ENCODE measurements around the gene RHBDL2.

GRCh38 chr1:38870996-38871395 lies 70.6 kb downstream of the RHBDL2 start:
- TF ChIP-seq ZBTB34 (CRISPR knock-in tag; IDR thresholded peaks at IDR 0.05), result no peak
- TF ChIP-seq BCL3 (CRISPR knock-in tag; IDR thresholded peaks at IDR 0.05), result no peak
- no peak for TF ChIP-seq BRCA1 (CRISPR knock-in tag; IDR thresholded peaks at IDR 0.05)
- TF ChIP-seq ASH2L (IDR thresholded peaks at IDR 0.05; ENCODE audit: insufficient read length, low read depth, low read length), result no peak
- no peak for TF ChIP-seq TAF1 (CRISPR knock-in tag; IDR thresholded peaks at IDR 0.05)
